Right lobe of liver (tissue), 4 donors: ENCODE measurements around the gene PLXNA4.

Experiments used
- POLR2A ChIP-seq: fragments of 450-650 bp; IDR thresholded peaks from one replicate; pipeline ENCODE4 v1.6.1; 2017; ENCODE audit warnings: antibody characterized with exemption, mild to moderate bottlenecking
- TF ChIP-seq, protein P1 (sequence below), 4 donors: fragments of 200-600 bp in 3 of 4; fragments of 450-650 bp in 1 of 4; IDR thresholded peaks; one replicate each; pipeline versions ENCODE4 v1.5.1 to v1.8.0; 2016 to 2022; ENCODE audit warnings: antibody characterized with exemption in 4 of 4, mild to moderate bottlenecking in 2 of 4
- donor health status: DM: no; HTN: no; CAD: no.
- donor health status: DM: no; HTN: no; CAD: no.
- donor health status: DM: no; HTN: yes; CAD: no.

DNA sequence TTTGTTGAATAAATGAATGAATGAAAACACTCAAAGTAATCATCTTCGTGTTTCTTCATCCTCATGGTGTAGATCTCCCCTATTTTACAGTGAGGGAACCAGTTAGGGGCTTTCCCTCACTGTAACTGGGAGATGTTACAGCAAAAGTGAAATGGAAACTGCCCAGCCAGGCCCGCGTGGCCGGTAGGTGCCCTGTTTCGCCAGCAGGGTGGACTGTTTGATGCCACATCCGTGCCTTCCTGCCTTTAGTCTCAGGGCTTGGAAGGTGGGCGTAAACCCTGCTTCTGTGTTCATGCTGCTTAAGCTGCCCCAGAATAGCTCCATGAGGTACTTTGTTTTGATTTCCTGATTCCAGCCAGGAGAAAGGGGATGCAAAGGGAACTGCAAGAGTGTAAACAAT lies 268.8 kb downstream of the PLXNA4 start:
- TF ChIP-seq, protein P1, sequence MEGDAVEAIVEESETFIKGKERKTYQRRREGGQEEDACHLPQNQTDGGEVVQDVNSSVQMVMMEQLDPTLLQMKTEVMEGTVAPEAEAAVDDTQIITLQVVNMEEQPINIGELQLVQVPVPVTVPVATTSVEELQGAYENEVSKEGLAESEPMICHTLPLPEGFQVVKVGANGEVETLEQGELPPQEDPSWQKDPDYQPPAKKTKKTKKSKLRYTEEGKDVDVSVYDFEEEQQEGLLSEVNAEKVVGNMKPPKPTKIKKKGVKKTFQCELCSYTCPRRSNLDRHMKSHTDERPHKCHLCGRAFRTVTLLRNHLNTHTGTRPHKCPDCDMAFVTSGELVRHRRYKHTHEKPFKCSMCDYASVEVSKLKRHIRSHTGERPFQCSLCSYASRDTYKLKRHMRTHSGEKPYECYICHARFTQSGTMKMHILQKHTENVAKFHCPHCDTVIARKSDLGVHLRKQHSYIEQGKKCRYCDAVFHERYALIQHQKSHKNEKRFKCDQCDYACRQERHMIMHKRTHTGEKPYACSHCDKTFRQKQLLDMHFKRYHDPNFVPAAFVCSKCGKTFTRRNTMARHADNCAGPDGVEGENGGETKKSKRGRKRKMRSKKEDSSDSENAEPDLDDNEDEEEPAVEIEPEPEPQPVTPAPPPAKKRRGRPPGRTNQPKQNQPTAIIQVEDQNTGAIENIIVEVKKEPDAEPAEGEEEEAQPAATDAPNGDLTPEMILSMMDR (IDR thresholded peaks at IDR 0.05): no peak
- no peak for TF ChIP-seq POLR2A
